ENCODE measurements around the gene PTPMT1.

PTPMT1 gene

GRCh38 chr11:47586098-47586855 is 20.9 kb downstream of the PTPMT1 start, which contains the start of gene FAM180B:
FAM180B (plus strand) TSS chr11:47586678; CDS start chr11:47586769, 91 bp downstream.
- no peak for DNase-seq

GRCh38 chr11:47587039-47587716 is 21.8 kb downstream of the PTPMT1 start:
- no peak for DNase-seq

GRCh38 chr11:47587723-47588326 is 22.4 kb downstream of the PTPMT1 start:
- DNase-seq: no peak

DNA sequence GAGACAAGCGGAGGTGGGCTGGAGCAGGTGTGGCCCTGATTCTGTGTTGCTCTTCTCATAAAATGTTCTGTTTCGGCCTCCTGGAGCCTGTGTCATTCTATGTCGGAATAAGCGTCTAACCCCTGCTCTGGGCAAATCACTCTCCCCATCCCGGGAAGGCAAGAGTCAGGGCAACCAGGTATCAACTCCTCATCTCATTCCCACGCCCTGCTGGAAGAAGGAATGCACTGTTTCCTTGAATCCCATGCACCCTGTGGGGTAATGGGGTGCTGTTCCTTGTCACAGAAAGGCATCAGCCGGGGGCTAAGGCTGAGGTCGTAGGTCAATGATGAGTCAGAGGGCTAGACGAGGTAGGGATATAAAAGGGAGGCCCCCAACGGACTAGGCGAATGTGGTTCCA is 23.7 kb downstream of the PTPMT1 start:
- DNase-seq: no peak

DNA sequence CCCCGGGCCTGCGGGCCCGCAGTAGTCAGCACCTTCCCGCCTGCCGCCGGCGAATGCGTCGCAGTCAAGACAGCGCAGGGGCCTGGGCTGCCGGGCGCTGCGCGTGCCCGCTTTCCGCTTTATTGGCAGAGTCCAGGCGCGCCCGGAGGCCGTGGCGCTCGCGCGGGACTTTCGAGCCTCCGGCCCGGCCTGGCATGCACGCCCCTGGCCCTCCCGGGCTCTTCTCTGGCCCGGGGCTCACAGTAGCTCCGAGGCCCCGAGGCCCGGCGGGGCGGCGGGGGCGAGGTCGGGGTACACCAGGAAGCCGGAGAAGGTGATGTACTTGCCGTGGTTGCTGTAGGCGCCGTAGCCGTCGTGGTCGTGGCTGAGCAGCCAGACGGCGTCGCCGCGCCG is 24.2 kb downstream of the PTPMT1 start:
- no peak for DNase-seq

DNA sequence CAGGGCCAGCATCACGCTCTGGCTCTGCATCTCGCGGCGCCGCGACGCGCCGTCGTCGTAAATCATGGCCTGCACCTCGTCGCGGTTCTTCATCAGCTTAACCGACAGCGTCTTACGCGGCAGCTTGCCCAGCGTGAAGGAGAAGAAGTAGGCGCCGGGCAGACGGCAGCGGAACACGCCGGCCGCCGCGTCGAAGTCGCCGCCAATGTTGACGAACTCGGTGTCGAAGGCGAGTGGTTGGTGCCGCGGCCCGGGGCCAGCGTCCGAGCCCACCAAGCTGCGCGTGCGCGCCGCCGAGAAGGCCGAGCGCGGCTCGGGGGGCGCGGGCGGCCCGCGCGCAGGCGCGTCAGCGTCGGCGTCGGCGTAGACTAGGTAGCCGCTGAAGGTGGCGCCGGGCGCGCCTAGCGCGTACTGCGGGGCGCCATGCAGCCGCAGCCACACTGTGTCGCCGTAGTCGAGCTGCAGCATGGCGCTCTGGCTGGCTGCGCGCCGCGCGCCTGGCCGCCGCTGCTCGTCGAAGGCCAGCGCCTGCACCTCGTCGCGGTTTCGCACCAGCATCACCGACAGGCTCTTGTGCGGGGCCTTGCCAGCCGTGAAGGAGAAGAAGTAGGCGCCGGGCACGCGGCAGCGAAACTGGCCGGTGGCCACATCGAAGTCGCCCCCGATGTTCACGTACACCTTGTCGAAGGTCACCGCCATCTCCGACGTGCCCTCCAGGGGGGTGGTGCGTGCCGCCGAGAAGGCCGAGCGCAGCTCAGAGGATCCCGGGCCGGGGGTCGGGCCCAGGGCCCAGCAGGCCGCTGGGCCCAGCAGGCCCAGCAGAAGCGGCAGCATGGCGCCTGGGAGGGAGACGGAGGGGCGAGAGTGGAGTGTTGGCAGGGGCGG is 24.8 kb downstream of the PTPMT1 start:
- no peak for DNase-seq

- DNase-seq: no peak
These were observed 26.4 kb downstream of the PTPMT1 start for GRCh38 chr11:47591764-47592163.

GRCh38 chr11:47592251-47592650 is 26.9 kb downstream of the PTPMT1 start:
- no peak for DNase-seq

GRCh38 chr11:47592970-47593369 is 27.6 kb downstream of the PTPMT1 start:
- no peak for DNase-seq

DNA sequence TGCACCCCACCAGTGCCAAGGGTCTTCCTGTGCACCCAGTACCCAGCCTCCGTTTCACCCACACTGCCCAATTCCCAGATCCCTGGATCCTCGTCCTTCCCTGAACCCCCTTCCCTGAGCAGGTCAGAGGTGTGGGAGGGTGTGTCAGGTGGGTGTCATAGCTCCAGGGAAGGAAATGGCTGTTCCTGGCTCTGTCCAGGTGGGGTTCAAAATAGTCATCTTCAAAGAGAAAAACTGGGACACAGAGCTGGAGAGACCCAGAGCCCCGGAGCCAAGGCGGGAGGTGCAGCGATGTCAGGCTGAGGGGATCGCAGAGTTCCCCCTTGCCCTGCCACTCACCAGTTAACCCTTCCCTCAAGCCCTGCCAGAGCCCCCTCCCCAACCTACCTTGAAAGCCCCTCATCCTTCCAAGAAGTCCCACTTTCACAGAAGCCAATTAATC is 28.1 kb downstream of the PTPMT1 start:
- DNase-seq: no peak

DNA sequence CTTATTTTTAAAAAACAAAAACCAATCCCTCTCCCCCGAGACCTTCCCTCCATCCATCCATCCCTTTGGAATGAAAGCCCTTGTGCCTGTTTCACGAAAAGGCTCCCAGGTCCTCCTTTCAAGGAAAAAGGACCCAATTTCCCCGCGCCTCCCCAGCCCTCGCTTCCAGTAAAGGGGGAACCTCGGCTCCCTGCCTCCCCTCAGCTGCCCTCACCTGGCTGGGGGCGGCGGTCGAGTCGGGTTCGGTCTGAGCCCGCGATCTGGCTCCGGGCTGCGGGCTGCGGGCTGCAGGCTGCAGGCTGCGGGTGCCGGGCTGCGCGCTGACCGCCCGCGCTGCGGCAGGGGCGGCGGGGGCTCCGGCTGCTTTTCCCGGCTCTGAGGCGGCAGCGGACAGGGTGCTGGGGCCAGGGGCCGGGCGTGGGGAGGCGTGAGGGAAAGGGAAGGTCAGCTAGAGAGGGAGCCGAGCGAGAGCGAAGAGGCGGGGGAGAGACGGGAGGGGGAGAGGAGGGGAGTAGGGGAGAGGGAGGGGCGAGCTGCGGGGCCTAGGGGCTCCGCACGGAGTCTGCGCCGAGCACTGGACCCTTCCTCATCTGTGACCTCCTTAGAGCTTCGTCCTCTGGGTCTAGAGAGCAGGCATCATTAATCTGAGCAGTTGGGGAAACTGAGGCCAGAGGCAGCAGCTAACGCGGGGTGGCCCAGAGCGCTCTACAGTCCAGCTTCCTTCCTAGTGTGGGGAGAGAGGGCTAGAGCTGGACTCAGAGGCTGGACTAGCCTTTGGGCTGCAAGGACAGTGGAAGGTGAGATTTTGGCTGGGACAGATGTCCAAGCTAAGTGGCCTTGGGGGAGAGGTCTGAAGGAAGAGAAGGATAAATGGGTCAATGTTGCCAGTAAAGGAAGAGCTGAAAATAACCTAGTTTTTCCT is 28.8 kb downstream of the PTPMT1 start, which contains the start of gene C1QTNF4:
Gene C1QTNF4, minus strand, starts transcription at position 478 of the 922 bp plus-strand sequence. CDS start 3,601 bp downstream, outside the sequence.
- no peak for DNase-seq

GRCh38 chr11:47595029-47595428 is 29.6 kb downstream of the PTPMT1 start:
- no peak for DNase-seq

DNA sequence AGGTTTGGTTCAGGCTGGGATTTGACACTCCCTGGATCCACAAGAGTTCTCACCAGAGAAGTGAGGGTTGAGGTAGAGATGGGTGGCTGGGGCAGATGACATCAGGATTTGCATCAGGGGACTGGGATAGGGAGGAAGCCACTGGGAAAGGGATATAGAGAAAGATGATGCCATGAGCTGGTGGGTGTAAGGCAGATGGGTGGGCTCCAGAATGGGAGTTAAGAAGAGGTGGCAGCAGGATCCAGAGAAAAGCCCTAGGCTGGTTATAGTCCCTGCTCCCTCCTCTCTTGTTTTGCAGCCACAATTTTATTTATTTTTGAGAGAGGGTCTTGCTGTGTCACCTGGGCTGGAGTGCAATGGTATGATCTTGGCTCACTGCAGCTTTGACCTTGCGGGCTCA is 30.6 kb downstream of the PTPMT1 start:
- DNase-seq: no peak

- no peak for DNase-seq
These were observed 34.5 kb downstream of the PTPMT1 start for GRCh38 chr11:47599902-47600301.

DNA sequence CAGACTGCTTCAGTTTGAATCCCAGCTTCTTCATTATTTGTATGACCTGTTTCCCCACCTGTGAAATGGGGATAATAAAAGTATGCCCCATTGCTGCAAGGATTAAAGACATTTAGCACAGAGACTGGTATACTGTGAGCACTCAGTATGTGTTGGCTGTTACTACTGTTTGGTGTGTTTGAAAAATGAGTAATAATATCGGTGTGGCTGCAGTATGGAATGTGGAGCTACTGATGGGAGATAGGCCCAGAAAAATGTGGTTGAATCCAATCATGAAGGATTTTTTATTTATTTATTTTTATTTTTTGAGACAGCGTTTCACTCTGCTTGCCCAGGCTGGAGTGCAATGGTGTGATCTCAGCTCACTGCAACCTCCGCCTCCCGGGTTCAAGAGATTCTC is 37.9 kb downstream of the PTPMT1 start:
- no peak for DNase-seq

GRCh38 chr11:47605921-47606320 is 40.5 kb downstream of the PTPMT1 start:
- DNase-seq: no peak

GRCh38 chr11:47606731-47607130 is 41.3 kb downstream of the PTPMT1 start:
- DNase-seq: no peak

DNA sequence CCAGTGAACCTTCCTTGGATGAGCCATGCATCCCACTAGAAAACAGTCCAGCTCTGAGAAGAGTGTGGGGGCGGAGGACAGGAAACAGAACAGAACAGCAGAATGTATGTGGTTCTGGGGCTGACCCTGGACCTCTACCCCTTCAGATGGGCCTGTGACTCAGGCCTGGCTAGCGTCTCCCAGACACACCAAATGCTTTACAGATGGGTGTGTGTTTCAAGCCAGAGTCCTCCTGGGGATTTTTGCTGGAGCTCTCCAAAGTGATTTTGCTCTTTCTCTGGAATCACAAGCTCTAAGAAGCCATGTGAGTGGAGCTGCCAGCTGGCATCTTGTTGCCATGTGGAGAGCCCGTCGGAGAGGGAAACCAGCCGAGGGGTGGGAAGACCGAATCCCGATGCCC is 42.0 kb downstream of the PTPMT1 start:
- no peak for DNase-seq

DNA sequence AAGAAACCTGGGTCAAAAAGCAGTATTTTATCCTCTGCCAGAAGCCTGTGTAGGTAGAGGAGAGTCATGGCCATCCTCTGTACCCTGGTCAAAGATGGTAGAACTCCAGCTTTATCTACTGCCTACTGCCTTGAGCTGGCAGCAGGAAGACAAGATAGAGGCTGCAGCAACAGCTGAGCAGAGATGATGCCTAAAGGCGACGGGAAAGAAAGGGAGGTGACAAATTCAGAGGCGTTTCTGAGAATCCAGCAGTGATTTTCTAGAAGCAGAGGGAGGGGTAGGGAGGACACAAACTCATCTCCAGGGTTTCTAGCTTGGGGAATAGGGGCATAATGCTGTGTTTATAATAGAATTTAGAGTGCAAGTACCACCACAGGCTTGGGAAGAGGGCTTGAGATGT is 44.3 kb downstream of the PTPMT1 start:
- DNase-seq: no peak

- DNase-seq: no peak
These were observed 46.0 kb downstream of the PTPMT1 start for GRCh38 chr11:47611348-47611794.

GRCh38 chr11:47615249-47615648 is 49.9 kb downstream of the PTPMT1 start:
- no peak for DNase-seq
